Measurements from ENCODE around the gene HAUS1. TPM values are rescaled to one million over a fixed set of nuclear protein-coding genes. Genes with fewer than 3 reads are reported as not detected.
A peak's percentile ranks its signal among the peaks of the same experiment; 100 is the strongest.

HAUS1 gene
- total RNA-seq, 1 experiment from 2014 or later: 58.7 TPM

DNA sequence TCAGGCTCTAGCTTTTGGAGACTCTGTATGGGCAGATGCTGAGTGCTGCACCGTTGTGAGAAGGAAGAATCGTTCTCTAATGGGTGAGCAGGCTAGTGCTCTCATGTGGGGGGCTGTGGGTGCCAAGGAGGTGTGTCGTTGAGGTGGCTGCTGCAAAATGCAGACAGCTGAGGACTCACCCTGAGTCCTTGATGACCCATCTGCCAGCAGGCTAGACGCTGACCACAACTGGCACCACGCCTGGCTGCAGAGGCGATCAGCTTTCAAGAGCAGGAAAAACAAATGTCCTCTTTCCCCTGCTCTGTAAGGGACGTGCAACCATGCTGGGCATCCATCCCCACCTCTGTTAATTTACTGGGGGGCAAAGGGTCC lies 48.2 kb downstream of the HAUS1 start:
- Mint-ChIP-seq H3K9me3 (peaks cover 8% of the 10 kb centered on the region), H3K4me1 (peaks cover 37% of the 10 kb centered on the region), H3K27ac (no peak overlapping the region), H3K36me3 (no peaks in the 10 kb centered on the region), H3K27me3 (ENCODE audit: low read depth) (no peaks in the 10 kb centered on the region; the same call in 1 of the 2 replicates), H3K4me3 (no peak overlapping the region)
- DNase-seq (ENCODE audit: low spot score) (no peak), ATAC-seq (no peak)
- ChIA-PET CTCF (interaction anchor here (0.6 to 3.3 kb wide), 8 partner anchors 9 to 505 kb away, joined by 3 to 61 read pairs (median 6); a partner anchor contains a TSS), POLR2A (interaction anchor here (0.9 to 1.5 kb wide), 2 partner anchors 21 to 22 kb away, joined by 3 to 5 read pairs; a partner anchor contains a TSS)
- TF ChIP-seq, protein P1, sequence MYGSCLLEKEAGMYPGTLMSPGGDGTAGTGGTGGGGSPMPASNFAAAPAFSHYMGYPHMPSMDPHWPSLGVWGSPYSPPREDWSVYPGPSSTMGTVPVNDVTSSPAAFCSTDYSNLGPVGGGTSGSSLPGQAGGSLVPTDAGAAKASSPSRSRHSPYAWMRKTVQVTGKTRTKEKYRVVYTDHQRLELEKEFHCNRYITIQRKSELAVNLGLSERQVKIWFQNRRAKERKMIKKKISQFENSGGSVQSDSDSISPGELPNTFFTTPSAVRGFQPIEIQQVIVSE (CRISPR knock-in tag; IDR thresholded peaks at IDR 0.05; ENCODE audit: borderline replicate concordance): no peak
- no peak for TF ChIP-seq ZNF281 (CRISPR knock-in tag; IDR thresholded peaks at IDR 0.05)
- TF ChIP-seq, protein P2, sequence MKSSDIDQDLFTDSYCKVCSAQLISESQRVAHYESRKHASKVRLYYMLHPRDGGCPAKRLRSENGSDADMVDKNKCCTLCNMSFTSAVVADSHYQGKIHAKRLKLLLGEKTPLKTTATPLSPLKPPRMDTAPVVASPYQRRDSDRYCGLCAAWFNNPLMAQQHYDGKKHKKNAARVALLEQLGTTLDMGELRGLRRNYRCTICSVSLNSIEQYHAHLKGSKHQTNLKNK (CRISPR knock-in tag; IDR thresholded peaks at IDR 0.05): no peak
- TF ChIP-seq, protein P3, sequence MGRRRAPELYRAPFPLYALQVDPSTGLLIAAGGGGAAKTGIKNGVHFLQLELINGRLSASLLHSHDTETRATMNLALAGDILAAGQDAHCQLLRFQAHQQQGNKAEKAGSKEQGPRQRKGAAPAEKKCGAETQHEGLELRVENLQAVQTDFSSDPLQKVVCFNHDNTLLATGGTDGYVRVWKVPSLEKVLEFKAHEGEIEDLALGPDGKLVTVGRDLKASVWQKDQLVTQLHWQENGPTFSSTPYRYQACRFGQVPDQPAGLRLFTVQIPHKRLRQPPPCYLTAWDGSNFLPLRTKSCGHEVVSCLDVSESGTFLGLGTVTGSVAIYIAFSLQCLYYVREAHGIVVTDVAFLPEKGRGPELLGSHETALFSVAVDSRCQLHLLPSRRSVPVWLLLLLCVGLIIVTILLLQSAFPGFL (CRISPR knock-in tag; IDR thresholded peaks at IDR 0.05; ENCODE audit: borderline replicate concordance): no peak
- TF ChIP-seq SMAD4 (CRISPR knock-in tag; IDR thresholded peaks at IDR 0.05): no peak
- no peak for TF ChIP-seq KAT7 (CRISPR knock-in tag; IDR thresholded peaks at IDR 0.05; ENCODE audit: borderline replicate concordance)
- no peak for TF ChIP-seq HMGA2 (CRISPR knock-in tag; IDR thresholded peaks at IDR 0.05)
- no peak for TF ChIP-seq IRF2 (CRISPR knock-in tag; IDR thresholded peaks at IDR 0.05; ENCODE audit: borderline replicate concordance, low read depth)
- no peak for TF ChIP-seq NR1H2 (CRISPR knock-in tag; IDR thresholded peaks at IDR 0.05)
- no peak for TF ChIP-seq ZNF219 (CRISPR knock-in tag; IDR thresholded peaks at IDR 0.05; ENCODE audit: borderline replicate concordance)
- TF ChIP-seq, protein P4, sequence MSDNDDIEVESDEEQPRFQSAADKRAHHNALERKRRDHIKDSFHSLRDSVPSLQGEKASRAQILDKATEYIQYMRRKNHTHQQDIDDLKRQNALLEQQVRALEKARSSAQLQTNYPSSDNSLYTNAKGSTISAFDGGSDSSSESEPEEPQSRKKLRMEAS (CRISPR knock-in tag; IDR thresholded peaks at IDR 0.05): no peak
- TF ChIP-seq, protein P5, sequence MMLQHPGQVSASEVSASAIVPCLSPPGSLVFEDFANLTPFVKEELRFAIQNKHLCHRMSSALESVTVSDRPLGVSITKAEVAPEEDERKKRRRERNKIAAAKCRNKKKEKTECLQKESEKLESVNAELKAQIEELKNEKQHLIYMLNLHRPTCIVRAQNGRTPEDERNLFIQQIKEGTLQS (CRISPR knock-in tag; conservative IDR thresholded peaks at IDR 0.05): no peak

- H3K4me1 Mint-ChIP-seq: peaks cover 37% of the 10 kb centered on the region
- H3K27me3 Mint-ChIP-seq (ENCODE audit: low read depth): no peaks in the 10 kb centered on the region; the same call in 1 of the 2 replicates
- CTCF ChIA-PET: interaction anchor here (0.6 to 3.3 kb wide), 8 partner anchors 8 to 505 kb away, joined by 3 to 61 read pairs (median 6); a partner anchor contains a TSS
- no peaks in the 10 kb centered on the region for H3K36me3 Mint-ChIP-seq
- H3K27ac Mint-ChIP-seq: no peak overlapping the region
- H3K9me3 Mint-ChIP-seq: peaks cover 8% of the 10 kb centered on the region
- peak; percentile 79 for ATAC-seq
- POLR2A ChIA-PET: interaction anchor here (0.9 to 1.5 kb wide), 2 partner anchors 21 to 22 kb away, joined by 3 to 5 read pairs; a partner anchor contains a TSS
- DNase-seq (ENCODE audit: low spot score): peak; percentile 41
- peak overlapping the region; percentile 9 for H3K4me3 Mint-ChIP-seq
- TF ChIP-seq ZNF512 (CRISPR knock-in tag; IDR thresholded peaks at IDR 0.05; ENCODE audit: borderline replicate concordance) (no peak), HMGXB4 (CRISPR knock-in tag; IDR thresholded peaks at IDR 0.05) (no peak), OVOL2 (CRISPR knock-in tag; IDR thresholded peaks at IDR 0.05; ENCODE audit: borderline replicate concordance) (no peak), PRRX2 (CRISPR knock-in tag; IDR thresholded peaks at IDR 0.05) (no peak), ESRRA (CRISPR knock-in tag; IDR thresholded peaks at IDR 0.05; ENCODE audit: borderline replicate concordance) (no peak), TCF7 (CRISPR knock-in tag; IDR thresholded peaks at IDR 0.05; ENCODE audit: low read depth) (no peak), ZBTB21 (CRISPR knock-in tag; IDR thresholded peaks at IDR 0.05; ENCODE audit: borderline replicate concordance) (no peak)
- TF ChIP-seq, protein P4 (CRISPR knock-in tag; IDR thresholded peaks at IDR 0.05): no peak
Observed at GRCh38 chr18:46152808-46153617, 48.8 kb downstream of the HAUS1 start.

All from WTC11 (cell line).